Peyer's patch (tissue), 4 donors: ENCODE data around the gene ALAS1. TPM values are rescaled to one million over a fixed set of nuclear protein-coding genes. Genes with fewer than 3 reads are reported as not detected.
A peak's percentile ranks its signal among the peaks of the same experiment; 100 is the strongest.

Source experiments
- DNase-seq, 3 donors: peaks; one replicate each; pipeline ENCODE4 v3.0.0-alpha.2; 2017 to 2019
- H3K27ac ChIP-seq, 4 donors: fragments of 200-600 bp; sonication (generic); one replicate each; pipeline ENCODE4 v1.5.1; 2016 to 2019
- H3K27me3 ChIP-seq, 2 donors: fragments of 200-600 bp; sonication (generic); one replicate each; pipeline ENCODE4 v1.5.1; 2019
- H3K36me3 ChIP-seq, 3 donors: fragments of 200-600 bp; sonication (generic); one replicate each; pipeline ENCODE4 v1.5.1; 2016 to 2019
- H3K4me1 ChIP-seq, 4 donors: fragments of 200-600 bp; sonication (generic); one replicate each; pipeline ENCODE4 v1.5.1; 2016 to 2019
- H3K4me3 ChIP-seq, 4 donors: fragments of 200-600 bp; sonication (generic); 1 replicate in 3 of 4; 2 replicates in 1 of 4; pipeline ENCODE4 v1.5.1; 2016 to 2019; ENCODE audit warnings: mild to moderate bottlenecking in 1 of 4
- H3K9me3 ChIP-seq, 4 donors: fragments of 200-600 bp; sonication (generic); one replicate each; pipeline ENCODE4 v1.5.1; 2016 to 2019; ENCODE audit warnings: mild to moderate bottlenecking in 1 of 4
- CTCF ChIP-seq, 6 experiments: fragments of 450-650 bp in 4 of 6; fragments of 200-600 bp in 2 of 6; sonication (generic) in 1 of 6; IDR thresholded peaks; one replicate each; pipeline ENCODE4 v1.5.1; 2017 to 2019; ENCODE audit warnings: antibody characterized with exemption in 6 of 6, mild to moderate bottlenecking in 3 of 6, moderate library complexity in 1 of 6
- POLR2A ChIP-seq, 2 donors: fragments of 450-650 bp; IDR thresholded peaks; one replicate each; pipeline ENCODE4 v1.5.1; 2017; ENCODE audit warnings: antibody characterized with exemption in 2 of 2, mild to moderate bottlenecking in 2 of 2, moderate library complexity in 2 of 2
- total RNA-seq, 4 donors: library from RNA; depleted of rRNA; stranded (reverse); fragments of >200 nt; gene quantifications; one replicate each; pipeline ENCODE4 v1.1.0, GENCODE V29; 2016

ALAS1 gene
- total RNA-seq, 4 donors from 2014 or later = 73.3 to 92.8 (median 89.8) TPM

GRCh38 chr3:52196977-52197376 lies 983 bp upstream of the ALAS1 start:
- Histone ChIP-seq H3K36me3 (peaks cover 0 to 2% (median 0%) of the 10 kb centered on the region in 3 donors), H3K27me3 (no peaks in the 10 kb centered on the region), H3K4me3 (peak overlapping the region in 1 of 4 donors; percentile 93), H3K9me3 (no peaks in the 10 kb centered on the region), H3K27ac (peak overlapping the region; percentile 83 to 91 (median 89)), H3K4me1 (peaks cover 3 to 68% (median 21%) of the 10 kb centered on the region in 4 donors)
- DNase-seq = peak in 2 of 3 donors; percentile 91
- TF ChIP-seq POLR2A (IDR thresholded peaks at IDR 0.05) (peak in 1 of 2 donors; percentile 37), CTCF (IDR thresholded peaks at IDR 0.05) (no peak)

GRCh38 chr3:52197499-52197841 lies 490 bp upstream of the ALAS1 start:
- peaks cover 3 to 66% (median 21%) of the 10 kb centered on the region in 4 donors for H3K4me1 ChIP-seq
- H3K36me3 ChIP-seq = peaks cover 0 to 7% (median 0%) of the 10 kb centered on the region in 3 donors
- TF ChIP-seq POLR2A (IDR thresholded peaks at IDR 0.05) (no peak), CTCF (IDR thresholded peaks at IDR 0.05) (no peak)
- DNase-seq = no peak
- peak overlapping the region; percentile 69 to 93 (median 79) for H3K4me3 ChIP-seq
- H3K27ac ChIP-seq = peak overlapping the region; percentile 83 to 91 (median 89)
- H3K27me3 ChIP-seq = no peaks in the 10 kb centered on the region
- H3K9me3 ChIP-seq = no peaks in the 10 kb centered on the region

GRCh38 chr3:52198643-52199608 lies 966 bp downstream of the ALAS1 start:
- DNase-seq = peak in 1 of 3 donors; percentile 41
- Histone ChIP-seq H3K4me3 (peak overlapping the region; percentile 69 to 93 (median 79)), H3K36me3 (peaks cover 0 to 22% (median 0%) of the 10 kb centered on the region in 3 donors), H3K27me3 (no peaks in the 10 kb centered on the region), H3K9me3 (no peaks in the 10 kb centered on the region), H3K4me1 (peaks cover 3 to 58% (median 21%) of the 10 kb centered on the region in 4 donors), H3K27ac (peak overlapping the region; percentile 83 to 91 (median 89))
- TF ChIP-seq POLR2A (IDR thresholded peaks at IDR 0.05) (no peak), CTCF (IDR thresholded peaks at IDR 0.05) (no peak)

- H3K27me3 ChIP-seq = no peaks in the 10 kb centered on the region
- H3K4me3 ChIP-seq = no peak overlapping the region
- no peak for DNase-seq
- TF ChIP-seq POLR2A (IDR thresholded peaks at IDR 0.05) (no peak), CTCF (IDR thresholded peaks at IDR 0.05) (no peak)
- H3K9me3 ChIP-seq = no peaks in the 10 kb centered on the region
- H3K36me3 ChIP-seq = peaks cover 0 to 44% (median 0%) of the 10 kb centered on the region in 3 donors
- no peak overlapping the region for H3K27ac ChIP-seq
- peaks cover 3 to 49% (median 20%) of the 10 kb centered on the region in 4 donors for H3K4me1 ChIP-seq
Observed at GRCh38 chr3:52200981-52201679, 3.2 kb downstream of the ALAS1 start.

- H3K9me3 ChIP-seq = no peaks in the 10 kb centered on the region
- peaks cover 0 to 58% (median 0%) of the 10 kb centered on the region in 3 donors for H3K36me3 ChIP-seq
- no peak overlapping the region for H3K4me3 ChIP-seq
- DNase-seq = no peak
- peaks cover under 1 to 35% (median 11%) of the 10 kb centered on the region in 4 donors for H3K4me1 ChIP-seq
- H3K27ac ChIP-seq = peak overlapping the region in 2 of 4 donors; percentile 7 to 8
- H3K27me3 ChIP-seq = no peaks in the 10 kb centered on the region
- TF ChIP-seq CTCF (IDR thresholded peaks at IDR 0.05) (no peak), POLR2A (IDR thresholded peaks at IDR 0.05) (no peak)
Observed at GRCh38 chr3:52202384-52203077, 4.6 kb downstream of the ALAS1 start.
